Fibroblast of the conjunctiva (primary cell): Measurements from ENCODE around the gene TLR4.

Experiments
- DNase-seq: peaks from one replicate; pipeline ENCODE4 v3.0.0-alpha.2; 2010; ENCODE audit warnings: low read depth

Gene TLR4

GRCh38 chr9:117715411-117715989 lies 11.3 kb downstream of the TLR4 start:
- no peak for DNase-seq

GRCh38 chr9:117718085-117718484 lies 13.9 kb downstream of the TLR4 start:
- DNase-seq, result no peak

- DNase-seq, result no peak
These were observed 14.5 kb downstream of the TLR4 start for GRCh38 chr9:117718701-117719100.

- no peak for DNase-seq
These were observed 15.1 kb downstream of the TLR4 start for GRCh38 chr9:117719161-117719920.

GRCh38 chr9:117720066-117720465 lies 15.9 kb downstream of the TLR4 start:
- no peak for DNase-seq

- peak; percentile 57 for DNase-seq
These were observed 16.4 kb downstream of the TLR4 start for GRCh38 chr9:117720555-117720954.

- no peak for DNase-seq
These were observed 16.8 kb downstream of the TLR4 start for GRCh38 chr9:117720987-117721386.

GRCh38 chr9:117722108-117722761 lies 18.0 kb downstream of the TLR4 start:
- DNase-seq, result no peak

GRCh38 chr9:117723986-117724625 lies 19.9 kb downstream of the TLR4 start:
- no peak for DNase-seq

GRCh38 chr9:117725426-117725887 lies 21.3 kb downstream of the TLR4 start:
- no peak for DNase-seq

- no peak for DNase-seq
These were observed 25.2 kb downstream of the TLR4 start for GRCh38 chr9:117729375-117729774.

- no peak for DNase-seq
These were observed 28.3 kb downstream of the TLR4 start for GRCh38 chr9:117732494-117732893.

- DNase-seq, result no peak
These were observed 29.3 kb downstream of the TLR4 start for GRCh38 chr9:117733465-117733864.

GRCh38 chr9:117734082-117734481 lies 29.9 kb downstream of the TLR4 start:
- no peak for DNase-seq

GRCh38 chr9:117734523-117735314 lies 30.5 kb downstream of the TLR4 start:
- no peak for DNase-seq

- no peak for DNase-seq
These were observed 33.6 kb downstream of the TLR4 start for GRCh38 chr9:117737721-117738226.

- no peak for DNase-seq
These were observed 35.0 kb downstream of the TLR4 start for GRCh38 chr9:117739206-117739605.

GRCh38 chr9:117739624-117740347 lies 35.6 kb downstream of the TLR4 start:
- no peak for DNase-seq

- no peak for DNase-seq
These were observed 37.9 kb downstream of the TLR4 start for GRCh38 chr9:117742131-117742530.

- no peak for DNase-seq
These were observed 40.2 kb downstream of the TLR4 start for GRCh38 chr9:117744369-117744768.

GRCh38 chr9:117744856-117745389 lies 40.7 kb downstream of the TLR4 start:
- no peak for DNase-seq
